Testis (tissue), 3 donors: ENCODE measurements around the gene TMEM107. TPM values are rescaled to one million over a fixed set of nuclear protein-coding genes. Genes with fewer than 3 reads are reported as not detected.
A peak's percentile ranks its signal among the peaks of the same experiment; 100 is the strongest.

Experiments used
- DNase-seq: peaks from one replicate; pipeline ENCODE4 v3.0.0-alpha.2; 2019
- H3K27ac ChIP-seq, 2 donors: fragments of 200-600 bp; sonication (generic); one replicate each; pipeline ENCODE4 v1.5.1; 2019
- H3K27me3 ChIP-seq: fragments of 200-600 bp; sonication (generic); one replicate; pipeline ENCODE4 v1.5.1; 2019
- H3K36me3 ChIP-seq: fragments of 200-600 bp; sonication (generic); one replicate; pipeline ENCODE4 v1.5.1; 2017; ENCODE audit warnings: low read depth; ENCODE audit errors: missing control alignments
- H3K4me1 ChIP-seq: fragments of 200-600 bp; sonication (generic); one replicate; pipeline ENCODE4 v1.5.1; 2019
- H3K4me3 ChIP-seq, 2 donors: fragments of 200-600 bp; sonication (generic); one replicate each; pipeline ENCODE4 v1.5.1; 2017 to 2019
- H3K9me3 ChIP-seq: fragments of 200-600 bp; sonication (generic); one replicate; pipeline ENCODE4 v1.5.1; 2017
- CTCF ChIP-seq, 3 experiments: fragments of 450-650 bp in 2 of 3; fragments of 200-600 bp in 1 of 3; sonication (generic) in 1 of 3; IDR thresholded peaks; one replicate each; pipeline ENCODE4 v1.5.1; 2016 to 2019; ENCODE audit warnings: antibody characterized with exemption in 3 of 3, mild to moderate bottlenecking in 2 of 3, moderate library complexity in 1 of 3
- POLR2A ChIP-seq: fragments of 450-650 bp; IDR thresholded peaks from one replicate; pipeline ENCODE4 v1.6.1; 2017; ENCODE audit warnings: antibody characterized with exemption, mild to moderate bottlenecking, moderate library complexity
- WGBS, 2 donors: methylation state at CpG; one replicate each; pipeline ENCODE4 v1.1.5; 2018; 5-methylcytosine and 5-hydroxymethylcytosine counted together
- intact Hi-C: fragments of 100-400 bp; cut with DNase I; formaldehyde crosslinking; loops from one replicate; pipeline ENCODE4 v1.15.1; 2023; ENCODE audit warnings: low total_unique reads
- polyA plus RNA-seq: library from polyadenylated mRNA; stranded (reverse); fragments of 350-450 nt; fragmentation: Illumina TruSeq; extraction: RNeasy Lipid Tissue Mini Kit (QIAGEN cat#74804); gene quantifications from one replicate; pipeline ENCODE4 v1.2.3, GENCODE V29; 2014; ENCODE audit warnings: low read depth, low replicate concordance; ENCODE audit not compliant: insufficient read depth
- total RNA-seq, 2 donors: library from RNA; depleted of rRNA; stranded (reverse); fragments of >200 nt; gene quantifications; one replicate each; pipeline ENCODE4 v1.2.3, GENCODE V29; 2016

Gene TMEM107
- total and polyA plus RNA-seq, 3 donors from 2014 or later: 17.2 to 31.8 (median 23.2) TPM

DNA sequence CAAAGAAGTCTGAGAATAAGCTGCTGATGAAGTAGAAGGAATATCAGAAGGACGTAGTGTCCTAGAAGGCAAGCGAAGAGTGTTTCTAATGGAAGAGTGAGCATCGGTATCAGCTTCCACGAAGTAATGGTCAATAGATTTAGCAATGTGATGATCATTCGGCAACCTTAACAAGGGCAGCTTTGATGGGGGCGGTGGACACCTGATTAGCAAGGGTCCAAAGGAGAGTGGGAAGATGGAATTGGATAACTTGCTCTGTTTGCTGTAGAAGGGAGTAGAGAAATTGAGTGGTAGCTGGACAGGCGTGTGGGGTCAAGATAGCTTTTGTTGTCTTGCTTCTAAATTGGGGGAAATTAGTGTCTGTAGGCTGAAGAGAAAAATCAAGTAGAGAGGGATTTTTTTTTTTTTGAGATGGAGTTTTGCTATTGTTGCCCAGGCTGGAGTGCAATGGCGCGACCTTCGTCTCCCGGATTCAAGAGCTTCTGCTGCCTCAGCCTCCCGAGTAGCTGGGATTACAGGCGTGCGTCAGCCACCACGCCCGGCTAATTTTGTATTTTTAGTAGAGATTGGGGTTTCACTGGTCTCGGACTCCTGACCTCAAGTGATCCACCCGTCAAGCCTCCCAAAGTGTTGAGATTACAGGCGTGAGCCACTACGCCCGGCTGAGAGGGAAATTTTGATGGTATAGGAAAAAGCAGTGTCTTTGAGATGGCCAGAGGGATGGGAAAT is 38.4 kb downstream of the TMEM107 start:
- no peaks in the 10 kb centered on the region for H3K27me3 ChIP-seq
- H3K4me3 ChIP-seq: no peak overlapping the region
- H3K27ac ChIP-seq: peak overlapping the region; percentile 95 to 96
- no peak for DNase-seq
- intact Hi-C loops: no loop called here
- no peaks in the 10 kb centered on the region for H3K9me3 ChIP-seq
- H3K4me1 ChIP-seq: no peaks in the 10 kb centered on the region
- WGBS, 2 donors: 20 to 22% methylated on average over 21 of the region's 21 CpGs
- TF ChIP-seq CTCF (IDR thresholded peaks at IDR 0.05) (no peak), POLR2A (no peak)
- H3K36me3 ChIP-seq: no peaks in the 10 kb centered on the region

- Histone ChIP-seq H3K27ac (no peak overlapping the region), H3K36me3 (no peaks in the 10 kb centered on the region), H3K27me3 (no peaks in the 10 kb centered on the region), H3K4me1 (no peaks in the 10 kb centered on the region), H3K9me3 (no peaks in the 10 kb centered on the region), H3K4me3 (no peak overlapping the region)
- 81 to 92% methylated on average over 4 of the region's 4 CpGs for WGBS, 2 donors
- DNase-seq: no peak
- intact Hi-C loops: no loop called here
- TF ChIP-seq CTCF (IDR thresholded peaks at IDR 0.05) (no peak), POLR2A (no peak)
Observed at GRCh38 chr17:8133941-8134340, 42.2 kb downstream of the TMEM107 start.

GRCh38 chr17:8133399-8133798 is 42.8 kb downstream of the TMEM107 start:
- 69% methylated on average over 8 to 12 of the region's 12 CpGs for WGBS, 2 donors
- Histone ChIP-seq H3K36me3 (no peaks in the 10 kb centered on the region), H3K4me1 (no peaks in the 10 kb centered on the region), H3K4me3 (no peak overlapping the region), H3K9me3 (no peaks in the 10 kb centered on the region), H3K27ac (no peak overlapping the region), H3K27me3 (no peaks in the 10 kb centered on the region)
- no peak for TF ChIP-seq POLR2A
- no peak for TF ChIP-seq CTCF (IDR thresholded peaks at IDR 0.05)
- intact Hi-C loops: no loop called here
- DNase-seq: no peak

GRCh38 chr17:8131844-8132441 is 44.2 kb downstream of the TMEM107 start:
- no peak overlapping the region for H3K27ac ChIP-seq
- no peak for DNase-seq
- intact Hi-C loops: no loop called here
- WGBS, 2 donors: 68 to 84% methylated on average over 3 of the region's 3 CpGs
- no peaks in the 10 kb centered on the region for H3K27me3 ChIP-seq
- peaks cover 6% of the 10 kb centered on the region for H3K4me1 ChIP-seq
- H3K4me3 ChIP-seq: no peak overlapping the region
- H3K36me3 ChIP-seq: no peaks in the 10 kb centered on the region
- TF ChIP-seq POLR2A (no peak), CTCF (IDR thresholded peaks at IDR 0.05) (no peak)
- H3K9me3 ChIP-seq: no peaks in the 10 kb centered on the region
